SK-N-DZ (cell line): Measurements from ENCODE around the gene CDKN1B.
"Not testable (repeated sequence)": the region's sequence is repeated elsewhere in the genome, so short reads cannot be mapped to it uniquely, and the experiment has no call there.

Experiments used
- DNase-seq: peaks from one replicate; pipeline ENCODE4 v3.0.0-alpha.2; 2015; ENCODE audit warnings: low spot score

CDKN1B gene

DNA sequence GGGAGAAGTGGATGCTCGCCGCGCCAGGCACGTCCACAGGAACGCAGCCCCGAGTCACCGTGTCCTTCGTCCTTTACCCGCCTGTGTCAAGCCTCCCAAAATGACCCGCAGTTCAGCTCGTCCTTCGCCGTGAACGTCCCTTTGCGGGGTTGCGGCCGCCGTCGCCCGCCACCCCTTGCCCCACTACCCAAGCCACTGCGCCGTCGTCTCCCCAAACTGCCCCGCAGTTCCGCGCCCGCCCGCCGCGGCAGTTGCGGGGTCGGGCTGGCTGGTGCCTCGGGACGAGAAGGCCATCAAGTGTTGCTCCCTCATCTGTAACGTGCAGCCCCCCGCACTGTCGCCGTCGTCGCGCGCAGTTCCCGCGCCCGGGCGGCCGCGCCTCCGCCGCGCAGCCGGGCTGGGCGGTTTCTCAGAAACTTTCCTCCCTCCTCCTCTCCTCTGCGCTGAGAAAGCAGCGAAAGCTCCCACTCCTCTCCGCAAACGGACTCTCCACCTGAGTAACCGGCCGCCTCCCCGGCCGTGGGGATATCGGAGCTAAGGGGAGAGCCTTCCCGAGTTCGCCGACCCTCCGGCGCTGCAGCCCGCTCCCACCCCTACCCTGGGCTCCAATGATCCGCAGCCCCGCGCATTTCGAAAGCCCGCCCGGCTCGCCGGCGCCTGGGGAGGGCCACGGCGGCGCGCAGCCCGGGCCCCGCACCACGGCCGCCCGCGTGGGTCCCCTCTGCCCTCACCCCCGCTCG lies 6.7 kb downstream of the CDKN1B start:
- peak; percentile 47 for DNase-seq

GRCh38 chr12:12724421-12725085 lies 7.4 kb downstream of the CDKN1B start:
- no peak for DNase-seq

GRCh38 chr12:12725086-12725955 lies 8.2 kb downstream of the CDKN1B start:
- peak; percentile 99 for DNase-seq

DNA sequence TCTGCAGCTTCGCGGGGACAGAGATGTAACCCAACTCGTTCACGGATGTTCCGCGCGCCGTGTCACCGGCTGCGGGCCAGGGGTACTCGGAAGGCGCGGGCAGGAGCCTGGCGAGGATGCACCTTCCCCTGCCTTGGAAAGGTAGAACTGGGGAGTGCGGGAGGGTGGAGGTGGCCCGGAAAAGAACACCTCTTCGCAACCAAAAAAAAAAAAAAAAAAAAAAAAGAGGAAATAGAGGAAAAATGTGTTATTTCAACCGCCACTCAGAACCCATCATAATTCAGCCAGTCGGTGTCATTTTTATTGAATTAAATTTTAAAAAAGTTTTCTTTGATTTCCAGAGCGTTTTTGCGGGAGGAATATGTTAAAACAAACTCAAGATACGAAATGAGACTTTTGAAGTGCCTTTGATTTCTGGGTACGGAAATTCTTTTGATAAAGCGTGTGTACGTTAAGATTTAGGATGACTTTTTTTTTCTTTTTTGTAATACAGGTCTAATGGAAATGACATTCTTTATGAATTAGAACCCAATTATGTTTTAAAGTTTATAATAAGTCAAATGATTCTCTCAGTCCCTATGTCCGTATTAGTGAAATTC lies 8.9 kb downstream of the CDKN1B start:
- DNase-seq = no peak

DNA sequence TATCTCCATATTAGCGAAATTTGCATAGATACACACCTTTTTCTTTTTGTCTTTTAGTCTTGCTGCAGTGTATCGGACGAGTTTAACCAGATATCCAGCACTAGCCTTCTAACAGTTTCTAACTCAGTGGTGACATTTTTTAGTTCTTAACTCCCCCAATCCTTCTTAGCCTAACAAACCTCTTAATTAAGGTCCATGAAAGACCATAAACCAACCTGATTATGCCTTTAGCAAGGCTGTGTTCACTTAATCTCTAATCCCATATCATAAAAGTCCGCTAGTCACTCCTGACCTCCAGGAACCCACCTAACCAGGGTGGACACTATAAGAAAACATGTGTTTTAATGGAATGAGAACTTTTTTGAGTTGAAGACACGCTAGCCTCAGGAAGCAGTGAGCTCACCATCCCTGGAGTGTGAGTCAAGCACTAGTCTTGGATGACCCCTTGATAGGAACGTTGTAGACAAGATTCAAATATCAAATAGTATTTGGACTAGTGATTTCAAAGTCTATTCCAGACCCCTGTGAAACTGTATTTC lies 9.5 kb downstream of the CDKN1B start:
- no peak for DNase-seq

DNA sequence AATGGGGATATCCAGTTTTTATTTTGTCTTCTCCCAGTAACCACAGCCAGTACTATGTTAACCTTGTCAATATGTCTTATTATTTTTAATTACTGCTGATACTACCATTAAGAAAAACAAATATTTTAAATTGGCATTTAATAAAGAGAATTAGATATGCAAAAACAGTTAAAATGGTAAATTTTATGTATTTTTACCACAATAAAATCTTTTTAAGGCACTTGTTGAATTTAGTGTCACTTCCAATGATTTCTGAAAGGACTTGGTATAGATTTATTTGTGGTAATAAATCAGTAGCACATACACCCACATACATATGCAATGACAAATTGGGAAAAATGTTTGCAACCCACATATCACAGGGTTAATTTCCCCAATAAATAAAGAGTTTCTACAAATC lies 14.0 kb downstream of the CDKN1B start:
- DNase-seq = no peak

- DNase-seq = no peak
Measured at GRCh38 chr12:12731785-12732184, 14.6 kb downstream of the CDKN1B start.

DNA sequence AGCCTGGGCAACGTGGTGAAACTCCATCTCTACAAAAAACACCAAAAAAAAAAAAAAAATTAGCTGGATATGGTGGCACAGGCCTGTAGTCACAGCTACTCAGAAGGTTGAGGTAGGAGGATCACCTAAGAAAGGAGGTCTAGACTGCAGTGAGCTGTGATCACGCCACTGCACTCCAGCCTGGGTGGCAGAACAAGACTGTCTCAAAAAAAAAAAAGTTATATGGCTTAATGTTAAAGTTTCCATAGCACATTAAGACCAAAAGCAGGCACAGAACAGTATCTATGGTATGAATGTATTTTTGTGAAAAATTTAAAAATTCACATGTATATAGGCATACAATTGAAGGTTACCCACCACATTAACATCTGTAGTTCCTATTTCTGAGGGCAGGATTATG lies 15.9 kb downstream of the CDKN1B start:
- no peak for DNase-seq

DNA sequence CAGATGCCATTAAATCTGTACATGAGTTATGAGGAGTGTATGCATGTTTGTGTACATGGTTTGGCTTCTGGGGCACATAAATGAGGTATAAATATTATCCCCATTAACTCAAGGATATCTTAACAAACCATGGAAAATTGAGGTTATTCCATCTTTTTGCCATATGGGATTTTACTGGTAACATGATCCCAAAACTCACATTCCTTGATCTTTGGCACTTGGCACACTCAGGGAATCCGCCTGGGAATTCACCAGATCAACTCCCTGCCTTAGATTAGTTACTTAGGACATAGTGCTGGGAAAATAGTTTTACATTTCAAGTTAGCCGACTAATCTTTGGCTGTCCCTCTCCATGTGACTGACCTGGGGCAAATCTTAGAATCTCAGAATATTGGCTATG lies 16.9 kb downstream of the CDKN1B start:
- DNase-seq = no peak

GRCh38 chr12:12734561-12735071 lies 17.4 kb downstream of the CDKN1B start:
- DNase-seq = no peak

DNA sequence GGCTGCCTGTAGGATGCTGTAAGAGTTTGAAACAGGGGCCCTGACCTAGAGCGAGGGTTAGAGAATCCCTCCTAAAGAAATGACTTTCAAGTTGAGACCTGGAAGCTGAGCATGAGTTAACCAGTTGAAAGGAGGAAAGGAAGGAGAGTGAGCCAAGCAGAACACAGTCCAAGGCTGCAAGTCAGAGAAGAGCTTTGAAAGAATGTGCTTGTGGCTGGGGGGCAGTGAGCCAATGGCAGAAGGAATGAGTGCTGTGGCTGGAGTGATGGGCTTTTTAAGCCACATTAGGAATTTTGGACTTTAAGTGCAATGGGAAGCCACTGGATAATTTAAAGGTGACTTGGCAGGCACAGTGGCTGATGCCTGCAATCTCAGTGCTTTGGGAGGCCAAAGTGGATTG lies 18.1 kb downstream of the CDKN1B start:
- no peak for DNase-seq

DNA sequence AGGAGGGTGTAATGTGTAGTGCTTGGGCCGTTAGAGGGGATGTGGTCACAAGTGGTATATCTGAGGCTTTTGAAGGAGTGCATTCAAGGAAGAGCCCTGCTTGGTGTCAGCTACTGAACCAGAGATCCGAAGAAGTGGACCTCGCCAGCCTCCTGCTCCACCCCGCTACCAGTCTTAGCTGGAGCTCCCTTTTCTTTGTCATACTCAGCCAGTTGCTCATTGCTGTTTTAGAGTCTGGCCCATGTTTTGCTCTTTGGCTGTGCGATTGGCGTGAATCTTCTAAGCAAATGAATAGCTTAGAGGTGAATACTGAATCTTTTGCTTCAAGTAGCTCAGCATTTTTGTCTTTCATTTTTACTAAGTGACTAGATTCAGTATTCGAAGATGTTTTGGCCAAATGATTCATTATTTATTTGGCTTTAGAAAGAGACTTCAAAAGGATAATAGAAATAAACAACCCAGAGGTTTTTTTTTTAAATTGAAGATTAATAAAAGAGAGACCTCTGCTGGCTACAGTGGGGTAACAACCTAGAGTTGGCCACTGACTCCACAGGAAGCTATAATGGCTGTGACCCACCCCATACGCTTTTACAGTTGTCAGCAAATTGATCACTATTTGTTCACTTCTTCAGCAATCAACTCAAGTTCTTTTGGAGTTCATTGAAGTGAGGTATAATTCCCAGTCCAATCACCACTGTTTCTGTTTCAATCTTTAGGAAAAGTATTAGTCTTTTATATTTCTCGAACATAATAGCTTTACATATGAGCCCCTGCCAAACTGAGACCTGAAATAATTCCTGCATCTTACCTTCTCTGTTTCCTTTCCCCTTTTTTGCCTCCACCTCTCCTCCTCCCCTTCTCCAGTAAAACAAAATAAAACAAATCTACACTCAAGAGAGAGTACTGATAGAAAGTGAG lies 19.9 kb downstream of the CDKN1B start:
- DNase-seq = no peak

DNA sequence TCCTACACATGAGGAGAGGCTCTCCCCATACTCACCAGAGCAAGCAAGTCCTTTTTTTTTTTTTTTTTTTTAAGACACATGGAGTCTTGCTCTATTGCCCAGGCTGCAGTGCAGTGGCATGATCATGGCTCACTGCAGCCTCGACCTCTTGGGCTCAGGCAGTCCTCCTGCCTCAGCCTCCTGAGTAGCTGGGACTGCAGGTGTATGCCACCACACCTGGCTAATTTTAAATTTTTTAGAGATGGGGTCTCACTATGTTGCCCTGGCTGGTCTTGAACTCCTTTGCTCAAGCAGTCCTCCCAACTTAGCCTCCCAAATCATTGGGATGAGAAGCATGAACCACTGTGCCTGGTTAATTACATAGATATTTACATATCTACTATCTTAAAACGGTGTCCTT lies 21.0 kb downstream of the CDKN1B start:
- not testable (repeated sequence) for DNase-seq

DNA sequence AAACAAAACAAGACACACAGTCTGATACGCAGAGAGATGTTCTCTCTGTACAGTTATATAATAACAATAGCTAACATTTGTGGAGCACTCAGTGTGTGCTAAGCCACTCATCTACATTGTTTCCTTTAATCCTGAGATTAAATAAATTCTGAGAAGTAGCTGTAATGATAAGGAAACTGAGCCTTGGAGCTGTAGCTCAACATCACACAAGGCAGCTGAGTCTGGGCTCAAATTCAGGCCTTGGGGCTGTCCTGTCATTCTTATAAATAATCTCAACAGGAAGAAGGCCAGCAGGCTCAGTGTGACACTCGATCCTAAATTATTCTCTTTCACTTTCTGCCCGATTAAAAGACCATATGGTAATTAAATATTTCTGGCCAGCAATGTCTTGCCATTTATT lies 24.5 kb downstream of the CDKN1B start:
- no peak for DNase-seq

DNA sequence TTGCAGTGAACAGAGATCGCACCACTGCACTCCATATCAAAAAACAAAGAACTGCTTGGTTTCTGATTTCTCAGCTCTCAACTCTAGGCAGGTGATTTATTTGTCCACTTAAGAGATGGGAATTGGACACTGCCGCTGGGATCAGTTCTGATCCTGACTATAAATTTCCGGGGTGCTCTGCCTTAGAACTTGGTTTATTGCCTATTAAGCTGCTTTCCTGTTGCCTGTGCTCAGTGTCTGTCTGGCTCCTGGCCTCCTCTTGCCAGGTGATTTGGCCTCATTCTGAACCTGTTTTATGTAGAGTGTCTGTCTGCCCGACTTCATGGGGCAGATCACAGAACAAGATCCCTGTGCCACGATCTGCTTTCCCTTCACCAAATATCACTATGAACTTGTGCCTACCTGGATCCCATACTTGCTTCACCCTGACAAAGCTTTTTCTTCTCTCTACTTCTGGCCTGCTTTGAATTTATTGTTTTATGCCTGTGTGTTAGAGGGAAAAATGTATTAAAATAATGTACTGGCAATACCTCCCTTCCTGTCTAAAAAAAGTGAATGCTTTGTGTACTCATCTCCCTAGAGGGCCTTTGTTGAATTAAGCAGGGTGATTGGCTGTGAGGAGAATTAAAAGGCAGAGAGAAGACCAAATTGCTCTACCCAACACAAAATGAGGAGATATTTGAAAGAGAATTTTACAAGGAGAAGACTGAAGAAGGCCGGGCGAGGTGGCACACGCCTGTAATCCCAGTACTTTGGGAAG lies 27.6 kb downstream of the CDKN1B start:
- no peak for DNase-seq

DNA sequence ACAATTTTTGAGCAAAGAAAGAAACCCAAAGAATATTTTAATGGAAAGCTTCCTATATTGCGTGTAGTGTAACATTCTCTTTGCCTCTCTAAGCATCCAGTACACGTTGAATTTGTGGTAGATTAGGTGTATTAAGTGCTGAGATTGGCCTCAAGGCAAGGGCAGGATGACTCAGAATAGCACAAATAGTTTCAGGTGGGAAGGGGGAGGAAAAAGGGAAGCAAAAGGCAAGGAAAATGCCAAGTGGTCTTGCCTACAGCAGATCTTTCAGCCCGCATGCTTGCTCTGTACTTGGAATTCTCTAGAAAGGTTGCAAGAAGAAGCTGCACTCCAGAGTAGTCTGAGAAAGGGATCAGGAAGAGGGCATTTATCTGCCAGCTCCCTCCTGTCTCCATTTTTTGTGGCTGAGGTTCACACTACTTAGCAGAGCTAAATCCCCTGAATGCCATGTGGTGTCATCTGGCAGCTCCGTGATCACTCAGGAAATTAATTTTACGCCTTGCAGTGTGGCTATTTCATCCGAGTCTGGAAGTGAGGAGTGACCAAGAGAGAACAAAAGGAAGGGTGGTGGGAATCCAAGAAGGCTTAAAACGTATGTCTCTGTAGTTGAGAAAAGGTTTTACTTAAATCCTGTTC lies 28.5 kb downstream of the CDKN1B start:
- DNase-seq = no peak

DNA sequence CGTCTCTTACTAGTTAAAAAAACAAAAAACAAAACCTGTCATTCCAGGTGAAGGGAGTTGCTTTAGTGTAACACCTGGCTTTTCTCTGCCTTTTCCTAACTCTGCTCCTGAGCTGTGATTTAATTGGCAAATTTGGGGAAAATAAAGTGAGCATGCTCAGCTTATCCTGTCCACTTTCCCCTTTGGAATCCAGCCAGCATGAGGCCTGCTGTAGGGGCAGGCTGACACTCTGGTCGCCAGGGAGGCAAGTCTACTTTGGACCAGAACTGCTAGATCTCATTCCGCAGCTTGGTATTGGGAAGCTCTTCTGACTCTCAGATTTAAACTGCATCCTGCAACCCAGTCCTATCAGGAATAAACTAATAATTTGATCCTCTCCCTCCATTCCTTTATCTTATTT lies 30.1 kb downstream of the CDKN1B start:
- no peak for DNase-seq

GRCh38 chr12:12748044-12748443 lies 30.9 kb downstream of the CDKN1B start:
- DNase-seq = no peak

DNA sequence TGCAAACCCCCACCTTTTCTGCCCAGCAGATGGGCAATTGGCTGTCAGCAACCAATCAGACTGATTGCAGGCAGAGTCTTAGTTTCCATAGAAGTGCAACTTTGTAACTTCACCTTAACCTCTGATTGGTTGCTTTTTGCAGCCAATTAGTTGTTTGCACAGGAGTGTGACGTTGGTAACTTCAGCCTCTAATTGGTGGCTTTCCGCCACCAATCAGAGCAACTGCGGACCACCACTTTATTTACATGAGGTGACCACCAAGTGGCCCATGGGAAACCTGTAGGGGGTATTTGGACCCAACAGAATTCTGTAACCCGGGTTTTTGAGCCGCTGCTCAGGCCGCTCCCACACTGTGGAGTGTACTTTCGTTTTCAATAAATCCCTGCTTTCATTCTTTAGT lies 32.3 kb downstream of the CDKN1B start:
- no peak for DNase-seq
